SU-DHL-6 (cell line): Measurements from ENCODE around the gene SNUPN.

Source experiments
- EZH2phosphoT487 ChIP-seq: fragments of 200-600 bp; sonication (generic), shearing (Covaris generic); conservative IDR thresholded peaks from 2 replicates; pipeline ENCODE4 v1.6.1; 2018; ENCODE audit warnings: mild to moderate bottlenecking, antibody characterized with exemption, low read length, moderate library complexity, mixed read lengths
- TF ChIP-seq, protein P1 (sequence below): fragments of 200-600 bp; sonication (generic); IDR thresholded peaks from one replicate; pipeline ENCODE4 v1.5.1; 2017; ENCODE audit warnings: antibody characterized with exemption, mild to moderate bottlenecking, low read length, moderate library complexity; ENCODE audit not compliant: insufficient read depth, poor library complexity, severe bottlenecking

- TF ChIP-seq, protein P1, sequence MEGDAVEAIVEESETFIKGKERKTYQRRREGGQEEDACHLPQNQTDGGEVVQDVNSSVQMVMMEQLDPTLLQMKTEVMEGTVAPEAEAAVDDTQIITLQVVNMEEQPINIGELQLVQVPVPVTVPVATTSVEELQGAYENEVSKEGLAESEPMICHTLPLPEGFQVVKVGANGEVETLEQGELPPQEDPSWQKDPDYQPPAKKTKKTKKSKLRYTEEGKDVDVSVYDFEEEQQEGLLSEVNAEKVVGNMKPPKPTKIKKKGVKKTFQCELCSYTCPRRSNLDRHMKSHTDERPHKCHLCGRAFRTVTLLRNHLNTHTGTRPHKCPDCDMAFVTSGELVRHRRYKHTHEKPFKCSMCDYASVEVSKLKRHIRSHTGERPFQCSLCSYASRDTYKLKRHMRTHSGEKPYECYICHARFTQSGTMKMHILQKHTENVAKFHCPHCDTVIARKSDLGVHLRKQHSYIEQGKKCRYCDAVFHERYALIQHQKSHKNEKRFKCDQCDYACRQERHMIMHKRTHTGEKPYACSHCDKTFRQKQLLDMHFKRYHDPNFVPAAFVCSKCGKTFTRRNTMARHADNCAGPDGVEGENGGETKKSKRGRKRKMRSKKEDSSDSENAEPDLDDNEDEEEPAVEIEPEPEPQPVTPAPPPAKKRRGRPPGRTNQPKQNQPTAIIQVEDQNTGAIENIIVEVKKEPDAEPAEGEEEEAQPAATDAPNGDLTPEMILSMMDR, result no peak
- no peak for TF ChIP-seq EZH2phosphoT487
These were observed 37.4 kb upstream of the SNUPN start for GRCh38 chr15:75662823-75663519.
